Measurements from ENCODE around the gene RPL10. TPM values are rescaled to one million over a fixed set of nuclear protein-coding genes. Genes with fewer than 3 reads are reported as not detected.

Gene RPL10
- 2,053 and 2,384 TPM in 2 replicates for total RNA-seq

GRCh38 chrX:154397888-154398667, at the start of gene RPL10:
TSS of gene RPL10 (plus strand) at chrX:154398377. CDS start at chrX:154398520, 143 bp downstream.

GRCh38 chrX:154374313-154375155, 23.6 kb upstream of the RPL10 start, which contains the start of gene FLNA:
TSS of gene FLNA (minus strand) at chrX:154374634. CDS start at chrX:154371245, 3,389 bp downstream.

GRCh38 chrX:154378799-154379568, 19.2 kb upstream of the RPL10 start, which contains the start of gene EMD:
TSS of gene EMD (plus strand) at chrX:154379295. CDS start at chrX:154379485, 190 bp downstream.

GRCh38 chrX:154409222-154409871, 11.2 kb downstream of the RPL10 start, which contains the start of gene DNASE1L1:
TSS of gene DNASE1L1 (minus strand) at chrX:154409254. CDS start at chrX:154405568, 3,686 bp downstream.

GRCh38 chrX:154428176-154429171, 30.3 kb downstream of the RPL10 start, which contains the start of gene ATP6AP1:
TSS of gene ATP6AP1 (plus strand) at chrX:154428677. CDS start at chrX:154428693, 16 bp downstream.

GRCh38 chrX:154436983-154437752, 39.0 kb downstream of the RPL10 start, which contains the start of gene GDI1:
TSS of gene GDI1 (plus strand) at chrX:154437154. CDS start at chrX:154437255, 101 bp downstream.

GRCh38 chrX:154443992-154444754, 46.0 kb downstream of the RPL10 start, which contains the start of gene FAM50A:
TSS of gene FAM50A (plus strand) at chrX:154444141. CDS start at chrX:154444236, 95 bp downstream.

Other genes with a start within 250 kb of the RPL10 start
- gene OPN1MW, start 215.8 kb upstream of the RPL10 start, total RNA-seq: not detected in 2 replicates
- not detected in 2 replicates for gene OPN1MW2, start 178.6 kb upstream of the RPL10 start, total RNA-seq
- not detected in 2 replicates for gene OPN1MW3, start 140.8 kb upstream of the RPL10 start, total RNA-seq
- gene TEX28, start 103.3 kb upstream of the RPL10 start, total RNA-seq: not detected in 2 replicates
- gene TKTL1, start 102.6 kb upstream of the RPL10 start, total RNA-seq: not detected in 2 replicates
- gene FLNA, start 23.7 kb upstream of the RPL10 start, total RNA-seq: 2,321 and 2,651 TPM in 2 replicates
- 24.4 and 27.7 TPM in 2 replicates for gene EMD, start 19.1 kb upstream of the RPL10 start, total RNA-seq
- gene DNASE1L1, start 10.9 kb downstream of the RPL10 start, total RNA-seq: 128 and 141 TPM in 2 replicates
- gene TAFAZZIN, start 13.2 kb downstream of the RPL10 start, total RNA-seq: 13.3 and 16.0 TPM in 2 replicates
- gene ATP6AP1, start 30.3 kb downstream of the RPL10 start, total RNA-seq: 55.6 and 70.9 TPM in 2 replicates
- 90.6 and 111 TPM in 2 replicates for gene GDI1, start 38.8 kb downstream of the RPL10 start, total RNA-seq
- 107 and 133 TPM in 2 replicates for gene FAM50A, start 45.8 kb downstream of the RPL10 start, total RNA-seq
- gene PLXNA3, start 59.9 kb downstream of the RPL10 start, total RNA-seq: 20.3 and 22.1 TPM in 2 replicates
- gene LAGE3, start 80.9 kb downstream of the RPL10 start, total RNA-seq: 14.2 and 20.3 TPM in 2 replicates
- gene UBL4A, start 88.2 kb downstream of the RPL10 start, total RNA-seq: 35.7 and 43.7 TPM in 2 replicates
- 15.9 and 16.5 TPM in 2 replicates for gene SLC10A3, start 92.3 kb downstream of the RPL10 start, total RNA-seq
- 29.7 and 31.0 TPM in 2 replicates for gene FAM3A, start 117.9 kb downstream of the RPL10 start, total RNA-seq
- gene G6PD, start 148.5 kb downstream of the RPL10 start, total RNA-seq: 73.5 and 79.2 TPM in 2 replicates
- 13.6 and 13.8 TPM in 2 replicates for gene IKBKG, start 149.2 kb downstream of the RPL10 start, total RNA-seq
- gene CTAG1A, start 186.8 kb downstream of the RPL10 start, total RNA-seq: not detected in 2 replicates
- gene CTAG1B, start 220.9 kb downstream of the RPL10 start, total RNA-seq: not detected in 2 replicates